H9 (cell line): ENCODE data around the gene TRAF2. TPM values are rescaled to one million over a fixed set of nuclear protein-coding genes. Genes with fewer than 3 reads are reported as not detected.

Experiments
- DNase-seq: peaks from one replicate; pipeline ENCODE4 v3.0.0-alpha.2; 2017
- H2AFZ ChIP-seq: one replicate; pipeline ENCODE4 v1.6.1; 2013; ENCODE audit warnings: mild to moderate bottlenecking, low read length, control low read depth, moderate library complexity
- H2AK5ac ChIP-seq: 2 replicates; pipeline ENCODE4 v1.6.1; 2013; ENCODE audit warnings: low read length, control low read depth, mixed read lengths; ENCODE audit not compliant: insufficient read length
- H2BK120ac ChIP-seq: one replicate; pipeline ENCODE4 v1.6.1; 2013; ENCODE audit warnings: low read depth, mild to moderate bottlenecking, low read length, control low read depth, inconsistent platforms; ENCODE audit not compliant: poor library complexity, severe bottlenecking
- H2BK12ac ChIP-seq: 2 replicates; pipeline ENCODE4 v1.6.1; 2013; ENCODE audit warnings: low read length, control low read depth, mixed read lengths, low read depth; ENCODE audit not compliant: insufficient read length
- H2BK15ac ChIP-seq: 2 replicates; pipeline ENCODE4 v1.6.1; 2013; ENCODE audit warnings: low read depth, low read length, control low read depth
- H2BK20ac ChIP-seq: one replicate; pipeline ENCODE4 v1.6.1; 2013; ENCODE audit warnings: low read depth, mild to moderate bottlenecking, low read length, control low read depth, inconsistent platforms; ENCODE audit not compliant: poor library complexity, severe bottlenecking
- H2BK5ac ChIP-seq: 2 replicates; pipeline ENCODE4 v1.6.1; 2013; ENCODE audit warnings: low read length, control low read depth, mixed read lengths; ENCODE audit not compliant: insufficient read length
- H3K14ac ChIP-seq: 2 replicates; pipeline ENCODE4 v1.6.1; 2013; ENCODE audit warnings: low read length, control low read depth; ENCODE audit not compliant: insufficient read depth
- H3K18ac ChIP-seq: 2 replicates; pipeline ENCODE4 v1.6.1; 2013; ENCODE audit warnings: low read depth, mild to moderate bottlenecking, mixed read lengths, low read length, control low read depth; ENCODE audit not compliant: insufficient read length
- H3K23ac ChIP-seq: 2 replicates; pipeline ENCODE4 v1.6.1; 2013; ENCODE audit warnings: low read length, control low read depth, mixed read lengths, low read depth; ENCODE audit not compliant: insufficient read length
- H3K23me2 ChIP-seq: 2 replicates; pipeline ENCODE4 v1.6.1; 2013; ENCODE audit warnings: low read depth, mild to moderate bottlenecking, mixed read lengths, low read length, control low read depth; ENCODE audit not compliant: insufficient read length, poor library complexity, severe bottlenecking
- H3K27ac ChIP-seq: 2 replicates; pipeline ENCODE4 v1.5.1; 2013; ENCODE audit warnings: low read length, control low read depth, mixed read lengths, low read depth; ENCODE audit not compliant: insufficient read length
- H3K27me3 ChIP-seq: 2 replicates; pipeline ENCODE4 v1.6.1; 2013; ENCODE audit warnings: low read length, control low read depth, inconsistent platforms; ENCODE audit not compliant: insufficient read depth
- H3K4ac ChIP-seq: 2 replicates; pipeline ENCODE4 v1.6.1; 2013; ENCODE audit warnings: low read depth, mild to moderate bottlenecking, control low read depth, inconsistent platforms, low read length, moderate library complexity
- H3K4me1 ChIP-seq: 2 replicates; pipeline ENCODE4 v1.6.1; 2013; ENCODE audit warnings: low read length, control low read depth, inconsistent platforms; ENCODE audit not compliant: insufficient read depth
- H3K4me2 ChIP-seq: 2 replicates; pipeline ENCODE4 v1.6.1; 2013; ENCODE audit warnings: low read length, control low read depth, mixed read lengths; ENCODE audit not compliant: insufficient read length, insufficient read depth
- H3K56ac ChIP-seq: 2 replicates; pipeline ENCODE4 v1.6.1; 2013; ENCODE audit warnings: low read depth, mild to moderate bottlenecking, mixed read lengths, low read length, control low read depth; ENCODE audit not compliant: insufficient read length
- H3K79me1 ChIP-seq: 2 replicates; pipeline ENCODE4 v1.6.1; 2013; ENCODE audit warnings: low read depth, mild to moderate bottlenecking, moderate library complexity, low read length, control low read depth, inconsistent platforms; ENCODE audit not compliant: insufficient read depth, poor library complexity, severe bottlenecking
- H3K79me2 ChIP-seq: 2 replicates; pipeline ENCODE4 v1.6.1; 2013; ENCODE audit warnings: low read length, control low read depth, inconsistent platforms; ENCODE audit not compliant: insufficient read depth
- H3K9ac ChIP-seq: 2 replicates; pipeline ENCODE4 v1.6.1; 2013; ENCODE audit warnings: low read length, control low read depth, mixed read lengths; ENCODE audit not compliant: insufficient read length; ENCODE audit errors: extremely low read depth
- H3K9me3 ChIP-seq: one replicate; pipeline ENCODE4 v1.6.1; 2013; ENCODE audit warnings: low read depth, low read length, inconsistent platforms; ENCODE audit not compliant: control insufficient read depth
- H3T11ph ChIP-seq: one replicate; pipeline ENCODE4 v1.6.1; 2013; ENCODE audit warnings: mild to moderate bottlenecking, low read length, control low read depth, inconsistent platforms
- H4K20me1 ChIP-seq: one replicate; pipeline ENCODE4 v1.6.1; 2013; ENCODE audit not compliant: control insufficient read depth, insufficient read length, insufficient read depth
- H4K5ac ChIP-seq: 2 replicates; pipeline ENCODE4 v1.6.1; 2013; ENCODE audit warnings: low read depth, mild to moderate bottlenecking, mixed read lengths, low read length, control low read depth; ENCODE audit not compliant: insufficient read length
- H4K8ac ChIP-seq: replicated peaks from 2 replicates; pipeline ENCODE4 v1.6.1; 2013; ENCODE audit warnings: low read length, control low read depth, mixed read lengths, low read depth; ENCODE audit not compliant: insufficient read length
- H4K91ac ChIP-seq: 2 replicates; pipeline ENCODE4 v1.6.1; 2013; ENCODE audit warnings: low read depth, mild to moderate bottlenecking, moderate library complexity, mixed read lengths, low read length, control low read depth; ENCODE audit not compliant: insufficient read length
- H3K27ac Mint-ChIP-seq, 3 experiments: 2 replicates in 2 of 3; 3 replicates in 1 of 3; pipeline ENCODE4 v1.8.0; 2020 to 2021; ENCODE audit warnings: mixed read lengths in 3 of 3, mild to moderate bottlenecking in 1 of 3, moderate library complexity in 1 of 3
- H3K27me3 Mint-ChIP-seq: 2 replicates; pipeline ENCODE4 v1.8.0; 2021; ENCODE audit warnings: low read depth, mild to moderate bottlenecking, moderate library complexity, mixed read lengths
- H3K36me3 Mint-ChIP-seq, 3 experiments: 2 replicates in 2 of 3; 3 replicates in 1 of 3; pipeline ENCODE4 v1.8.0; 2020 to 2021; ENCODE audit warnings: low read depth in 3 of 3, mixed read lengths in 3 of 3; ENCODE audit not compliant: insufficient read depth in 1 of 3
- H3K4me1 Mint-ChIP-seq, 2 experiments: 2 replicates each; pipeline ENCODE4 v1.8.0; 2020; ENCODE audit warnings: mixed read lengths in 2 of 2
- H3K4me3 Mint-ChIP-seq, 2 experiments: 2 replicates in 1 of 2; 3 replicates in 1 of 2; pipeline ENCODE4 v1.8.0; 2020 to 2021; ENCODE audit warnings: mild to moderate bottlenecking in 2 of 2, mixed read lengths in 2 of 2, moderate library complexity in 1 of 2
- H3K9me3 Mint-ChIP-seq, 2 experiments: 2 replicates in 1 of 2; 3 replicates in 1 of 2; pipeline ENCODE4 v1.8.0; 2020; ENCODE audit warnings: mild to moderate bottlenecking in 2 of 2, mixed read lengths in 2 of 2, moderate library complexity in 1 of 2
- CTCF ChIP-seq: fragments of 200-600 bp; sonication (generic); conservative IDR thresholded peaks from 3 replicates; pipeline ENCODE4 v1.8.0; 2021; ENCODE audit warnings: antibody characterized with exemption, mild to moderate bottlenecking
- WGBS: extraction: QIAGEN DNeasy Blood & Tissue Kit; methylation state at CpG from one replicate; pipeline ENCODE4 v1.1.7; 2013; ENCODE audit warnings: missing lambda C conversion rate, low lambda C conversion rate, mixed read lengths; ENCODE audit not compliant: insufficient read length; ENCODE audit errors: extremely low coverage; 5-methylcytosine and 5-hydroxymethylcytosine counted together
- total RNA-seq: library from RNA; stranded (reverse); gene quantifications from 2 replicates; pipeline ENCODE4 v1.2.1, GENCODE V29; 2021

TRAF2 gene
- total RNA-seq, 1 experiment from 2014 or later: 48.8 TPM

DNA sequence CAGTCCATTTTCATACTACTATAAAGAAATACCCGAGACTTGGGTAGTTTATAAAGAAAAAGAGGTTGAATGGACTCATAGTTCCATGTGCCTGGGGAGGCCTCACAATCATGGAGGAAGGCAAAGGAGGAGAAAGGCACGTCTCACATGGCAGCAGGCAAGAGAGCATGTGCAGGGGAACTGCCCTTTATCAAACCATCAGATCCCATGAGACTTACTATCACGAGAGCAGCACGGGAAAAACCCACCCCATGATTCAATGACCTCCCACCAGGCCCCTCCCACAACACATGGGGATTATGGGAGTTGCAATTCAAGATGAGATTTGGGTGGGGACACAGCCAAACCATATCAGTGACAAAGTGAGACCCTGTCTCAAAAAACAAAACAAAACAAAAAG is 19.9 kb downstream of the TRAF2 start:
- Histone ChIP-seq H3K4ac (no peak overlapping the region), H2BK120ac (no peak overlapping the region), H3K18ac (no peak overlapping the region), H3K27me3 (no peaks in the 10 kb centered on the region), H3T11ph (no peak overlapping the region), H3K4me1 (no peaks in the 10 kb centered on the region), H2BK5ac (no peak overlapping the region), H4K91ac (no peak overlapping the region), H3K27ac (no peak overlapping the region), H4K5ac (no peak overlapping the region), H3K56ac (no peak overlapping the region), H2BK15ac (no peak overlapping the region), H3K9me3 (no peaks in the 10 kb centered on the region), H3K4me2 (no peak overlapping the region), H4K20me1 (no peaks in the 10 kb centered on the region), H3K9ac (no peak overlapping the region), H2AFZ (no peak overlapping the region), H3K79me2 (no peaks in the 10 kb centered on the region), H2BK20ac (no peak overlapping the region), H3K23ac (no peak overlapping the region), H2AK5ac (no peak overlapping the region), H4K8ac (no peak overlapping the region), H3K79me1 (no peaks in the 10 kb centered on the region), H3K23me2 (no peaks in the 10 kb centered on the region), H2BK12ac (no peak overlapping the region), H3K14ac (no peak overlapping the region)
- Mint-ChIP-seq H3K27ac (peak overlapping the region in 1 of 3 experiments; percentile 59; a peak in 2 of 7 replicates), H3K9me3 (no peaks in the 10 kb centered on the region), H3K4me3 (no peak overlapping the region), H3K36me3 (peaks cover 21 to 84% (median 69%) of the 10 kb centered on the region in 3 experiments), H3K4me1 (no peaks in the 10 kb centered on the region), H3K27me3 (no peaks in the 10 kb centered on the region)
- no peak for DNase-seq
- TF ChIP-seq CTCF: no peak
- no CpG with 5 or more reads among the region's 4 CpGs for WGBS
